Liver (tissue), 9 donors: ENCODE measurements around the gene KIFC3. TPM values are rescaled to one million over a fixed set of nuclear protein-coding genes. Genes with fewer than 3 reads are reported as not detected.

Experiments used
- DNase-seq: peaks from one replicate; pipeline ENCODE4 v3.0.0-alpha.2; 2017; ENCODE audit warnings: low spot score
- H3K27ac ChIP-seq, 2 donors: one replicate each; pipeline ENCODE4 v1.7.0; 2013; ENCODE audit warnings: inconsistent platforms in 2 of 2, low read length in 2 of 2, control low read depth in 1 of 2, low read depth in 1 of 2, mild to moderate bottlenecking in 1 of 2
- H3K27me3 ChIP-seq, 4 donors: one replicate each; pipeline versions ENCODE4 v1.6.1 to v1.7.0; 2013; ENCODE audit warnings: low read length in 3 of 4, inconsistent platforms in 1 of 4, mild to moderate bottlenecking in 1 of 4, moderate library complexity in 1 of 4; ENCODE audit not compliant: control insufficient read depth in 4 of 4, insufficient read depth in 4 of 4
- H3K36me3 ChIP-seq, 4 donors: one replicate each; pipeline versions ENCODE4 v1.6.1 to v1.7.0; 2013; ENCODE audit warnings: low read length in 3 of 4, mild to moderate bottlenecking in 3 of 4, low read depth in 1 of 4, moderate library complexity in 1 of 4; ENCODE audit not compliant: control insufficient read depth in 4 of 4, insufficient read depth in 3 of 4
- H3K4me1 ChIP-seq, 4 donors: one replicate each; pipeline versions ENCODE4 v1.6.1 to v1.7.0; 2013; ENCODE audit warnings: low read length in 3 of 4, mild to moderate bottlenecking in 3 of 4, moderate library complexity in 1 of 4; ENCODE audit not compliant: control insufficient read depth in 4 of 4, insufficient read depth in 4 of 4
- H3K4me3 ChIP-seq, 3 donors: one replicate each; pipeline versions ENCODE4 v1.6.1 to v1.7.0; 2013; ENCODE audit warnings: low read length in 3 of 3, control low read depth in 1 of 3, low read depth in 1 of 3, mild to moderate bottlenecking in 1 of 3
- H3K9ac ChIP-seq, 2 donors: one replicate each; pipeline ENCODE4 v1.7.0; 2013; ENCODE audit warnings: low read length in 2 of 2, mild to moderate bottlenecking in 2 of 2, moderate library complexity in 2 of 2, control low read depth in 1 of 2, low read depth in 1 of 2
- H3K9me3 ChIP-seq, 4 donors: one replicate each; pipeline versions ENCODE4 v1.6.1 to v1.7.0; 2013; ENCODE audit warnings: low read length in 3 of 4; ENCODE audit not compliant: control insufficient read depth in 4 of 4
- EGR1 ChIP-seq, 2 donors: IDR thresholded peaks; 2 replicates each; pipeline ENCODE4 v1.6.1; 2016 to 2018; ENCODE audit warnings: antibody characterized with exemption in 2 of 2, low read depth in 2 of 2
- GABPA ChIP-seq, 2 donors: IDR thresholded peaks in 1 of 2; conservative IDR thresholded peaks in 1 of 2; 2 replicates each; pipeline ENCODE4 v1.6.1; 2016; ENCODE audit warnings: antibody characterized with exemption in 2 of 2, mild to moderate bottlenecking in 1 of 2, moderate library complexity in 1 of 2
- HNF4A ChIP-seq, 2 donors: conservative IDR thresholded peaks; 2 replicates each; pipeline ENCODE4 v1.6.1; 2016; ENCODE audit warnings: antibody characterized with exemption in 2 of 2, mild to moderate bottlenecking in 2 of 2
- HNF4G ChIP-seq: IDR thresholded peaks from 2 replicates; pipeline ENCODE4 v1.6.1; 2016; ENCODE audit warnings: antibody characterized with exemption
- JUND ChIP-seq, 2 donors: IDR thresholded peaks; 2 replicates each; pipeline ENCODE4 v1.6.1; 2016; ENCODE audit warnings: antibody characterized with exemption in 2 of 2
- NR2F2 ChIP-seq: IDR thresholded peaks from 2 replicates; pipeline ENCODE4 v1.6.1; 2016; ENCODE audit warnings: antibody characterized with exemption
- RAD21 ChIP-seq, 2 donors: IDR thresholded peaks; 2 replicates each; pipeline ENCODE4 v1.6.1; 2016; ENCODE audit warnings: antibody characterized with exemption in 2 of 2, mild to moderate bottlenecking in 2 of 2
- RXRA ChIP-seq, 2 donors: IDR thresholded peaks; 2 replicates each; pipeline ENCODE4 v1.6.1; 2017 to 2018; ENCODE audit warnings: antibody characterized with exemption in 2 of 2, mild to moderate bottlenecking in 1 of 2
- SP1 ChIP-seq: IDR thresholded peaks from 2 replicates; pipeline ENCODE4 v1.6.1; 2018; ENCODE audit warnings: antibody characterized with exemption, mild to moderate bottlenecking
- TAF1 ChIP-seq: conservative IDR thresholded peaks from 2 replicates; pipeline ENCODE4 v1.6.1; 2016; ENCODE audit warnings: antibody characterized with exemption, mild to moderate bottlenecking
- YY1 ChIP-seq: IDR thresholded peaks from 2 replicates; pipeline ENCODE4 v1.6.1; 2016; ENCODE audit warnings: antibody characterized with exemption, mild to moderate bottlenecking
- WGBS: extraction: QIAGEN DNeasy Blood & Tissue Kit; methylation state at CpG from one replicate; pipeline ENCODE4 v1.1.7; 2013; 5-methylcytosine and 5-hydroxymethylcytosine counted together
- polyA plus RNA-seq, 2 donors: library from polyadenylated mRNA; stranded (reverse) in 1 of 2; unstranded in 1 of 2; fragments of 200-250 nt in 1 of 2; fragments of >200 nt in 1 of 2; fragmentation: Nextera tagmentation in 1 of 2; extraction: Ambion mirVana in 1 of 2; gene quantifications; one replicate each; pipeline versions ENCODE4 v1.2.1 to v1.2.3, GENCODE V29; 2013 to 2015
- total RNA-seq, 2 donors: library from RNA; depleted of rRNA; stranded (reverse); fragments of >200 nt; gene quantifications; one replicate each; pipeline ENCODE4 v1.2.3, GENCODE V29; 2014
- TF ChIP-seq, protein P1 (sequence below): fragments of 150-350 bp; IDR thresholded peaks from 2 replicates; pipeline ENCODE4 v1.5.1; 2017; ENCODE audit warnings: improper control_type of control experiment, low read depth, low read length; ENCODE audit not compliant: missing input control
- TF ChIP-seq, protein P2 (sequence below): IDR thresholded peaks from 2 replicates; pipeline ENCODE4 v1.6.1; 2016; ENCODE audit warnings: antibody characterized with exemption
- TF ChIP-seq, protein P3 (sequence below): IDR thresholded peaks from 2 replicates; pipeline ENCODE4 v1.6.1; 2016; ENCODE audit warnings: antibody characterized with exemption, mild to moderate bottlenecking
- TF ChIP-seq, protein P4 (sequence below): IDR thresholded peaks from 2 replicates; pipeline ENCODE4 v1.6.1; 2016; ENCODE audit warnings: antibody characterized with exemption
- donor health status: healthy.
- donor health status: healthy.
- donor health status: healthy.
- donor health status: healthy.
- donor health status: healthy.

The KIFC3 gene
- total and polyA plus RNA-seq, 4 donors: 16.5 to 103 (median 27.4) TPM

DNA sequence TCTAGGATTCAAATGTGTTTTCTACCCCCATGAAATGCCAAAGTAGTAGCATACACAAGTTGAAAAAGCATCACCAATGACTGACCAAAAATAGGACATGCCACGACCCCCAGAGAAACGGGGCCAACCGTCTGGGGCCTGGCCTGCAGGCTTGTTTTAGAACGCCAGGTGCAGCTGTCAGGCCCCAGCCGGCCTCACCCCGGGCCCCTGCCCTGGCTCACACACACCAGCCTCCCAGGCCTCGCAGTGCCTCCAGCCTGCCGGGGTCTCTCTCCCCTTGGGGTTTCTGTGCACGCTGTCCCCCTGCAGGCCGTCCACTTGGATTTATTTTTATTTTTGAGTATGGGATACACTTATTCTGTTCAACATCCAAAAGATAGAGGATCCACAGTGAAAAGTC is 58.8 kb downstream of the KIFC3 start:
- TF ChIP-seq NR2F2: no peak
- TF ChIP-seq, protein P1, sequence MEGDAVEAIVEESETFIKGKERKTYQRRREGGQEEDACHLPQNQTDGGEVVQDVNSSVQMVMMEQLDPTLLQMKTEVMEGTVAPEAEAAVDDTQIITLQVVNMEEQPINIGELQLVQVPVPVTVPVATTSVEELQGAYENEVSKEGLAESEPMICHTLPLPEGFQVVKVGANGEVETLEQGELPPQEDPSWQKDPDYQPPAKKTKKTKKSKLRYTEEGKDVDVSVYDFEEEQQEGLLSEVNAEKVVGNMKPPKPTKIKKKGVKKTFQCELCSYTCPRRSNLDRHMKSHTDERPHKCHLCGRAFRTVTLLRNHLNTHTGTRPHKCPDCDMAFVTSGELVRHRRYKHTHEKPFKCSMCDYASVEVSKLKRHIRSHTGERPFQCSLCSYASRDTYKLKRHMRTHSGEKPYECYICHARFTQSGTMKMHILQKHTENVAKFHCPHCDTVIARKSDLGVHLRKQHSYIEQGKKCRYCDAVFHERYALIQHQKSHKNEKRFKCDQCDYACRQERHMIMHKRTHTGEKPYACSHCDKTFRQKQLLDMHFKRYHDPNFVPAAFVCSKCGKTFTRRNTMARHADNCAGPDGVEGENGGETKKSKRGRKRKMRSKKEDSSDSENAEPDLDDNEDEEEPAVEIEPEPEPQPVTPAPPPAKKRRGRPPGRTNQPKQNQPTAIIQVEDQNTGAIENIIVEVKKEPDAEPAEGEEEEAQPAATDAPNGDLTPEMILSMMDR: no peak
- TF ChIP-seq, protein P2, sequence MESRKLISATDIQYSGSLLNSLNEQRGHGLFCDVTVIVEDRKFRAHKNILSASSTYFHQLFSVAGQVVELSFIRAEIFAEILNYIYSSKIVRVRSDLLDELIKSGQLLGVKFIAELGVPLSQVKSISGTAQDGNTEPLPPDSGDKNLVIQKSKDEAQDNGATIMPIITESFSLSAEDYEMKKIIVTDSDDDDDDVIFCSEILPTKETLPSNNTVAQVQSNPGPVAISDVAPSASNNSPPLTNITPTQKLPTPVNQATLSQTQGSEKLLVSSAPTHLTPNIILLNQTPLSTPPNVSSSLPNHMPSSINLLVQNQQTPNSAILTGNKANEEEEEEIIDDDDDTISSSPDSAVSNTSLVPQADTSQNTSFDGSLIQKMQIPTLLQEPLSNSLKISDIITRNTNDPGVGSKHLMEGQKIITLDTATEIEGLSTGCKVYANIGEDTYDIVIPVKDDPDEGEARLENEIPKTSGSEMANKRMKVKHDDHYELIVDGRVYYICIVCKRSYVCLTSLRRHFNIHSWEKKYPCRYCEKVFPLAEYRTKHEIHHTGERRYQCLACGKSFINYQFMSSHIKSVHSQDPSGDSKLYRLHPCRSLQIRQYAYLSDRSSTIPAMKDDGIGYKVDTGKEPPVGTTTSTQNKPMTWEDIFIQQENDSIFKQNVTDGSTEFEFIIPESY: no peak
- Histone ChIP-seq H3K27ac (no peak overlapping the region), H3K4me3 (no peak overlapping the region), H3K9me3 (no peaks in the 10 kb centered on the region), H3K27me3 (no peaks in the 10 kb centered on the region), H3K36me3 (peaks cover 0 to 3% (median 0%) of the 10 kb centered on the region in 4 donors), H3K9ac (no peak overlapping the region), H3K4me1 (no peaks in the 10 kb centered on the region)
- DNase-seq: no peak
- 91% methylated on average over 10 of the region's 10 CpGs for WGBS

DNA sequence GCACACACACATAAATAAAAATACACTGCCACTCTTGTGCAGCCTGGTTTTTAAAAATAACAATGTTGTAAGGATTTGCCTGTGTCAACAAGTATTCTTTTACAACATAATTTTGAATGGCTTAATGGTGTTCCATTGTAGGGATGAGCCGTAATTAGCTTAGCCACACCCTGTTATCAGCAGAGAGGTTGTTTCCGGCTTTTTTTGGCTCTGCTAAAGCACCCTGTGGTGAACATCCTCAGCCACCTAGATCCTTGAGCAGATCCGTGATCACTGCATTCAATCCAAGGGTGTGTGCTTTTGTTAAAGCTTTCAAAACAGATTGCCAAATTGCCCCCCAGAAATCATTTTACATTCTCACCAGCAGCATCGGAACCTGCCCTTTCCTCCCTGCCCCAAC is 59.7 kb downstream of the KIFC3 start:
- 86% methylated on average over 4 of the region's 4 CpGs for WGBS
- Histone ChIP-seq H3K27me3 (no peaks in the 10 kb centered on the region), H3K4me1 (no peaks in the 10 kb centered on the region), H3K4me3 (no peak overlapping the region), H3K9me3 (no peaks in the 10 kb centered on the region), H3K9ac (no peak overlapping the region), H3K36me3 (peaks cover 0 to 3% (median 0%) of the 10 kb centered on the region in 4 donors), H3K27ac (no peak overlapping the region)
- no peak for DNase-seq
- TF ChIP-seq RAD21 (IDR thresholded peaks at IDR 0.05): no peak
- TF ChIP-seq GABPA (IDR thresholded peaks at IDR 0.05 in 1 of 2, conservative IDR thresholded peaks at IDR 0.05 in 1 of 2): no peak
- no peak for TF ChIP-seq JUND (IDR thresholded peaks at IDR 0.05)
- TF ChIP-seq, protein P3, sequence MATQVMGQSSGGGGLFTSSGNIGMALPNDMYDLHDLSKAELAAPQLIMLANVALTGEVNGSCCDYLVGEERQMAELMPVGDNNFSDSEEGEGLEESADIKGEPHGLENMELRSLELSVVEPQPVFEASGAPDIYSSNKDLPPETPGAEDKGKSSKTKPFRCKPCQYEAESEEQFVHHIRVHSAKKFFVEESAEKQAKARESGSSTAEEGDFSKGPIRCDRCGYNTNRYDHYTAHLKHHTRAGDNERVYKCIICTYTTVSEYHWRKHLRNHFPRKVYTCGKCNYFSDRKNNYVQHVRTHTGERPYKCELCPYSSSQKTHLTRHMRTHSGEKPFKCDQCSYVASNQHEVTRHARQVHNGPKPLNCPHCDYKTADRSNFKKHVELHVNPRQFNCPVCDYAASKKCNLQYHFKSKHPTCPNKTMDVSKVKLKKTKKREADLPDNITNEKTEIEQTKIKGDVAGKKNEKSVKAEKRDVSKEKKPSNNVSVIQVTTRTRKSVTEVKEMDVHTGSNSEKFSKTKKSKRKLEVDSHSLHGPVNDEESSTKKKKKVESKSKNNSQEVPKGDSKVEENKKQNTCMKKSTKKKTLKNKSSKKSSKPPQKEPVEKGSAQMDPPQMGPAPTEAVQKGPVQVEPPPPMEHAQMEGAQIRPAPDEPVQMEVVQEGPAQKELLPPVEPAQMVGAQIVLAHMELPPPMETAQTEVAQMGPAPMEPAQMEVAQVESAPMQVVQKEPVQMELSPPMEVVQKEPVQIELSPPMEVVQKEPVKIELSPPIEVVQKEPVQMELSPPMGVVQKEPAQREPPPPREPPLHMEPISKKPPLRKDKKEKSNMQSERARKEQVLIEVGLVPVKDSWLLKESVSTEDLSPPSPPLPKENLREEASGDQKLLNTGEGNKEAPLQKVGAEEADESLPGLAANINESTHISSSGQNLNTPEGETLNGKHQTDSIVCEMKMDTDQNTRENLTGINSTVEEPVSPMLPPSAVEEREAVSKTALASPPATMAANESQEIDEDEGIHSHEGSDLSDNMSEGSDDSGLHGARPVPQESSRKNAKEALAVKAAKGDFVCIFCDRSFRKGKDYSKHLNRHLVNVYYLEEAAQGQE: no peak
- no peak for TF ChIP-seq RXRA (IDR thresholded peaks at IDR 0.05)

DNA sequence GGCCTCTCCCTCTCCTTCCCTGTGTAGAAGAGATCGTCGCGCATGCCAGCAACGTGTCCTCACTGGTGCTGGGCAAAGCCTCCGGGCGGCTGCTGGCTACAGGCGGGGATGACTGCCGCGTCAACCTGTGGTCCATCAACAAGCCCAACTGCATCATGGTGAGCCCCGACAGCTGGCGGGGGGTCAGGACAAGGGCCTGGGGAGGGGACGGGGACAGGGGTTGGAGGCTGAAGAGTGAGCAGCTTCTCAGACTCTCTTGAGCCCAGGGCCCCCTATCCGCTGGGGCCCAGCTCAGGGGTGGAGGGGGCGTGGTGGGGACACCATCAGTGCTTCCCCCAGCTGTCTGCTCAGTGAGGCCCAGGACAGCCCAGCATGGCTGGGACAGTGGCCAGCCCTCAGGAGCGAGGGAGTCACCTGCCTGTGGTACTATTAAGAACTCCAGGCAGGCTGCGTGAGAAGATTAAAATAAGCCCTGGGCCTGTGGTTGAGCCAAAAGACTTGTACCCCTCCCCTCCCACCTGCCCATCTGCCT is 60.6 kb downstream of the KIFC3 start:
- Histone ChIP-seq H3K27ac (no peak overlapping the region), H3K36me3 (peaks cover 0 to 3% (median 0%) of the 10 kb centered on the region in 4 donors), H3K4me3 (no peak overlapping the region), H3K4me1 (peaks cover 0 to 4% (median 4%) of the 10 kb centered on the region in 4 donors), H3K9ac (no peak overlapping the region), H3K9me3 (no peaks in the 10 kb centered on the region), H3K27me3 (no peaks in the 10 kb centered on the region)
- WGBS: 96% methylated on average over 16 of the region's 16 CpGs
- no peak for DNase-seq
- TF ChIP-seq EGR1 (IDR thresholded peaks at IDR 0.05; ENCODE audit: low read depth in 2 of 2): no peak
- TF ChIP-seq RXRA (IDR thresholded peaks at IDR 0.05): no peak
- TF ChIP-seq TAF1: no peak
- no peak for TF ChIP-seq YY1
- TF ChIP-seq RAD21 (IDR thresholded peaks at IDR 0.05): no peak
- TF ChIP-seq SP1: no peak
- TF ChIP-seq JUND (IDR thresholded peaks at IDR 0.05): no peak
- TF ChIP-seq, protein P2: no peak
- TF ChIP-seq, protein P1: no peak
- TF ChIP-seq GABPA (IDR thresholded peaks at IDR 0.05 in 1 of 2, conservative IDR thresholded peaks at IDR 0.05 in 1 of 2): no peak
- TF ChIP-seq HNF4A (conservative IDR thresholded peaks at IDR 0.05): no peak
- no peak for TF ChIP-seq HNF4G
- TF ChIP-seq, protein P4, sequence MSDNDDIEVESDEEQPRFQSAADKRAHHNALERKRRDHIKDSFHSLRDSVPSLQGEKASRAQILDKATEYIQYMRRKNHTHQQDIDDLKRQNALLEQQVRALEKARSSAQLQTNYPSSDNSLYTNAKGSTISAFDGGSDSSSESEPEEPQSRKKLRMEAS: no peak
